Astrocyte of the hippocampus (primary cell): ENCODE results near the gene KDM5B.
"Not testable (repeated sequence)": the region's sequence is repeated elsewhere in the genome, so short reads cannot be mapped to it uniquely, and the experiment has no call there.

Source experiments
- DNase-seq: peaks from one replicate; pipeline ENCODE4 v3.0.0; 2011; ENCODE audit warnings: low read depth, low spot score

The KDM5B gene

GRCh38 chr1:202807926-202808757 is at the start of gene KDM5B:
KDM5B (minus strand) TSS chr1:202808421; CDS start chr1:202808305, 116 bp downstream.
- DNase-seq = peak; percentile 88

DNA sequence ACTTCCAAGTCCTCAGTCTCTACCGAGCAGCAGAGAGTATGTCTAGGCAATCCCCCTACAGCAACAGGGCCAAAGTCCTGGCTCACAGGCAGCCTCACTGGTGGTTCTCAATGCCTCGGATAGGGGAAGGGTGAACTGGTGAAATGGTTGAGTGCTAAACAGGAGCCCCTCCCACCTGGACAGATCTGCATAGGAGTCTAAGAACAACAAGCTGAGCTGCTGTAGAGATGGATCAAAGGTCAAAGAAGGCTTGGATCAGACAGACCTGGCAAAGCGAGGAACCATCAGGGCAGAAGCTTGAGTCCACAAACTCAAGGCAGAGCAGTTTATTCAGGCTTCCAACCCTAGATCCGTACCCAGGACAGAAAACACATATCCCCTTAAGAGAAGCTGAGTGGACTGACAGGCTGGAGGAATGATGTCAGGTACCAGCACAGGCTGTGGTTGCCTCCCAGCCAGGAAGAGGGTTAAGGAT is 49.0 kb upstream of the KDM5B start:
- no peak for DNase-seq

DNA sequence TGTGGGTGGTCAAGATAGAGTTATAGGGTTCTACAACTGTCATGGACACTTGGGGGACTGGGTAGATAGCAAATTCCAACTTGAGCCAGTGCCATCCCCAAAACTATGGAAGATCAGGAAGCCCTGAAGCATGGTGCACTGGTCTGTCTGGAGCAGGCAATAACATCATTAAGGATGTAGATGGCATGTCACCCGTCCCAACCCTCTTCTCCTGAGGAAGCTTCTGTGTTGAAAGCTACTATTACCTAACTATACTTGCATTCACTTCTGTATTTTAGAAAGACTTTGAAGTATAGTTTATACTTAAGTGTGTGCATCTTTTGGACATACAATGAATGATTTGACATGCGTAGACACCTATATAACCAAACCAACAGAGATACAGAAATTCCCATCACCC is 47.8 kb upstream of the KDM5B start:
- DNase-seq = no peak

DNA sequence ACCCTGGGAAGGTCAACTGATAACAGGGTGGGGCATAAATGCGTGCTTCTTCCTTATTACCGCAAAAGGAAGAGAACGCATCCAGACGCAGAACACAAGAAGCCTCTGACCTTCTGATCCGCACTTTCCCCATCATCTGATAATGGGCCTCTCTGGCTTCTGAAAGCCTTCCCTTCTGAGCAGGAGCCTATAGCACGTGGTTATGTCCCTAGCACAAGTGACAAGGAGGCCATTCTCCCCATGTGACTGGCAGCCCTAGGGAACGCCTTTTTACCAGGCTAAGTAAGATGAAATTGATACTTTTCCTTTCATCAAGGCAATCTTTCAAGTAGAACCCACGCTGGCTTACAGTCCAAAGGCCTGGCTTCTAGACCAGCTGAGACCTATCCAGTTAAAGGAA is 46.6 kb upstream of the KDM5B start:
- DNase-seq = no peak

DNA sequence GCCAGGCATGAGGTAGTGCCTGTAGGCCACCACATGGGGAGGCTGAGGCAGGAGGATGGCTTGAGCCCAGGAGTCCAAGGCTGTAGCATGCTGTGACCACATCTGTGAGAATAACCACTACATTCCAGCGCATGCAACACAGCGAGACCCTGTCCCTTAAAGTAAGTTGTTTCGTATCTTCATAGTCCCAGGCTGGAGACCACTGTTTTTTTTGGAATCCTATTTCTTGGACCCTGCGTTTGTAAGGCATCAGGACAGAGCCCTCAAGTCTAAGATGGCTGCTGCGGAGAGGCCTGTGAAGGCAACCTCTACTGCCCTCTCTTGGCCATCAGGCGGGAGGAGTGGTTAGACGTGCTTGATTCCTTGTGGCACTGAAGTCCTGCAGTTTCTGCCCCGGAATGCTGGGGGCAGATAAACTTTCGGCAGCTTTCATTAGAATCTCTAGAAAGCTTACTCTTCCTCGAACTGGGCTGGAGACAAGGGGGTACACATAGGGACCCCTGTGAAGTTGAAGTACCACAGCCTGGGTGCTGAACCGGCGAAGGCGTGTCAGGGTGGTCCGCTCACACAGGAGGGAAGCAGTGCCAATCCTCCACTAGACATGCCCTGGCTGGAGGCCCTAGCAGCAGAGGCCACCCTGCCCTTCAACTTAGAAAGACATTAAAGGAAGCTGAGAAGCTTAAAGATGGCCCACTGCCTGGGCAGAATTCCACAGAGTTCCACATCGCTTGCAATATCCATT is 44.1 kb upstream of the KDM5B start:
- peak; percentile 75 for DNase-seq

- no peak for DNase-seq
Measured at GRCh38 chr1:202850593-202851362, 42.6 kb upstream of the KDM5B start.

- no peak for DNase-seq
Measured at GRCh38 chr1:202848191-202848542, 39.9 kb upstream of the KDM5B start.

DNA sequence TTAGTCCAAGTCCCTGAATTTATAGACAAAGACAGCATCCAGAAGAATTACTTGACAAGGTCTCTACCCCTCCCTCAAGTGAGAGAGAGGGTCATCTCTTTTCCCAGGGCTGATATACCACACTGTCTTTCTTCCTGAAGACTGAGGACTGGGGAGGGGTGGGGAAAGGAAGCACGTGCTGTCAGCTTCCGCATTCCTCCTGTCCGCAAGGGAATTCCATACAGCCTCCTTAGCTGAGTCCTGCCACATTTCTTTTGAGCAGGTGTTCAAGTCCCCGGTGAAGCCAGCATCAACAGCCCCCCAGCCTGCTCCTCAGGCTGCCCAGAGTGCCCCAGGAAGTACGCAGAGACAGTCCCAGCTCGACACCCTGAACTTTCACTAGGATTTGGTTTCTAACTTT is 36.7 kb upstream of the KDM5B start:
- DNase-seq = no peak

GRCh38 chr1:202844259-202844658 is 36.0 kb upstream of the KDM5B start:
- no peak for DNase-seq

GRCh38 chr1:202843081-202843480 is 34.9 kb upstream of the KDM5B start:
- no peak for DNase-seq

GRCh38 chr1:202837746-202838262 is 29.6 kb upstream of the KDM5B start:
- DNase-seq = no peak

DNA sequence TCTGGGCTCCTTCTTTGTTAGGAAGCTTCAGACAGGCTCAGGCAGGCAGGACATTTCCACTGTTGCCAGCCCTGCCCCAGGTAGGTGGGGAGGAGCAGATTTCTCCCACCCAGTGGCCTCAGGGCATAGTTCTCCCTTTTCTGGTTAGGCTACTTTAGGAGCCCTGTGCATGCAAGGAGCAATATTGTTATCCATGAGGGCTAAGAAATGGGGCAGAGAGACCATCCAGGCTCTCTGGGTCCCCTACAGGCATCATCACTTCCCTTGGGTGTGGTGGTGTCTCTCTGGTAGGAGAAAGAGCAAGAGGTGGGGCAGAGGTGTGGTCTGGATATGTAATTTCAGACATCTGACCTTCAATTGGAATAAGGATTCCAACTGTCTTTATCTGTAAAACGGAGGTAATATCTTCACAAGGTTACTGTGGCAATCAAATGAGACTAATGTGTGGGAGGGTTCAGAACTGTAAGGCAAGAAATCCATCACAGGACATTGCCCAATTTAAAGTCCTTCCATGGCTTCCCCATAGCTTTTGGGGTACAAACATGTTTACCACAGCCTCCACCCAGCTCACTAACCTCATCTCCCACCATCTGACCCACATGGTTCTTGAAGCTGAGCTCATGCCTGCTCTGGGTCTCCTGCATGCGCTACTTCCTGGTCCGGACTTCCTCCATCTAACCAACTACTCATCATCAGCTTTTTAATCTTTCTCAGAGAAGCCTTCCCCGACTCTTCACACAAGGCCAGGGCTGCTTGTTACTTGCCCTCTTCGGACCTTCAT is 28.6 kb upstream of the KDM5B start:
- no peak for DNase-seq

- DNase-seq = no peak
Measured at GRCh38 chr1:202835548-202836072, 27.4 kb upstream of the KDM5B start.

DNA sequence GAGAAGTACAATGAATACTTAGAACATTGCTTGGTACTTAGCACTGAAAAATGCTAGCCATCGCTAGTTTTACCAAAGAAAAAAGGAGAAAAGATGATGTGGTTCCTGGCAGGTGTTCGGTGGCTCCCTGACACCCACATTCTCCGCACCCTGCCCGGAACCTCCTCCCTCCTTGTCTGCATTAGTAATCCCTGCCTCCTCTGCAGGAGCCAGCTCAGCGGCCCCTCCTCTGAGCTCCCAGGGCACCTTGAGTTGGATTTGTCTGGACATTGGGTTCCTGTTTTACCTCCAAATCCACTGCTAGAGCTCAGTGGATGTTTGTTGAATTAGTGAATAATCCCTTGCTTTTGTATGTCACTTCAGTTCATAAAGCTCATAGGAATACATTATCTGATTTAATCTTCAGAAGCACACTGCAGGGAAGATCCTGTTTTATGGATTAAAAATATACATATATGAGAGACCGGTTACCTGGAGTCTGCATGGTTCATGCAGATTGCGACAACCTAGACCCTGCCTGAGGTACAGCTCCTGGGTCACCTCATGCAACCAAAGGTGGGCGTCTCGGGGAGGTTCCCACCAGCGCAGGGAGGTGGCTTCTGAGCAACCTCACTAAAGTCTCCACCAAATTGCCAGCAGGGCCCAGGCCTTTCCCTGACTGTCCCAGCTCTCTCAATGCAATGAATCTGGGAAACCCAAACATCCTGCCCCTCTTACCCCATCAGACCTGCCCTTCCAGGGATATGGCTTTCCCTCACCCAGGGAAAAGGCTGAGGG is 26.7 kb upstream of the KDM5B start:
- DNase-seq = no peak

- DNase-seq = no peak
Measured at GRCh38 chr1:202831906-202832305, 23.7 kb upstream of the KDM5B start.

DNA sequence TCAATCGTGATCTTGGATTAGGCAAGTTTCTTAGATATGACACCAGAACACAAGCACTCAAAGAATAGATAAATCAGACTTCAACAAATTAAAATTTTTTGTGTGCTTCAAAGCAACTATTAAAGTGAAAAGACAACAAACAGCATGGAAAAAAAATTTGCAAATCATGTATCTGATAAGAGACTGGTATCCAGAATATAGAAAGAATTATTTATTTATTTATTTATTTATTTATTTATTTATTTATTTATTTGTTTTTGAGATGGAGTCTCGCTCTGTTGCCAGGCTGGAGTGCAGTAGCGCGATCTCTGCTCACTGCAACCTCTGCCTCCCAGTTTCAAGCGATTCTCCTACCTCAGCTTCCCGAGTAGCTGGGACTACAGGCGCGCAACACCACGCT is 21.0 kb upstream of the KDM5B start:
- DNase-seq = not testable (repeated sequence)

DNA sequence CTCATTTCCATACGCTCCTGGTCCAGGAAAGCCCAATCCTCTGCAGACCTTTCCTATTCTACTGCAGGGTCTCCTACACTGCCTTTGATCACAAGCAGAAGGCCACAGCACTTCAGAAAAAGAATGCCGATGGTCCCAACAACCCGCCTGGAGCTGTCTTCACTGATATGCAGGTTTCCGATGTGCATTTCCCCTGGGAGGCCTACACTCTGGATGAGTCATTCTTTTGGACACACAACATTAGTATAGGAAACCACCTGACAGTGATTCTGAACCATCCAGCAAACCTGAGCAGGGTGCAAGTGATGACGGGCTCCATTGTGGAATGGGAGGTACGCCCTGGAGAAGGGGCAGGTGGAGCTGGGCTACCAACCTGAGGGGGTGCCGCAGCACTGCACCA is 17.5 kb upstream of the KDM5B start:
- no peak for DNase-seq

- DNase-seq = peak; percentile 78
Measured at GRCh38 chr1:202821467-202821866, 13.2 kb upstream of the KDM5B start.

DNA sequence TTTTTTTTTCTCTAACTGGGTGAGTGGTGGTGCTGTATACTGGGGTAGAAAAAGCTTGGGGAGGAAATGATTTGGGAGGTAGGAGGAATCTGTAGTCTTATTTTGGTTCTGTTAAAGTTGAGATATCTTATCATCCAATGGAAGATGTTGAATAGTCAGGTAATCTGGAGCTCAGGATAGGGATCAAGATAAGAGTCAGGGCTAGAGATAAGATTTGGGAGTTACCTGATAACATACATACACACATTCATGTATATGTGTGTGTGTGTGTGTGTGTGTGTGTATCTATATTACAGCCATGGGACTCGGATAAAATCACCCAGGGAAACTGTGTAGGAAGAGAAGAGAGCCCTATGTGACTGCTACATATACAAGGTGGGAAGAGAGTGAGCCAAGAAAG is 10.6 kb upstream of the KDM5B start:
- DNase-seq = no peak

DNA sequence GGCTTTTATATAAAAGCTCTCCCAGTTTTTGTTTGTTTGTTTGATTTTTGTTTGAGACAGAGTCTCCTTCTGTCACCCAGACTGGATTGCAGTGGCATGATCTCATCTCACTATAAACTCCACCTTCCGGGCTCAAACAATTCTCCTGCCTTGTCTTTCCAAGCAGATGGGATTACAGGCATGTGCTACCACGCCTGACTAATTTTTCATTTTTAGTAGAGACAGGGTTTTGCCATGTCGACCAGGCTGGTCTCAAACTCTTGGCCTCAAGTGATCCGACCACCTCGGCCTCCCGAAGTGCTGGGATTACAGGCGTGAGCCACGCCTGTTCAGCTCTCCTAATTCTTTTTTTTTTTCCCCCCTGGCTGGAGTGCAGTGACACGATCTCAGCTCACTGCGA is 6.9 kb upstream of the KDM5B start:
- DNase-seq = no peak
